Right lobe of liver (tissue), 4 donors: ENCODE results near the gene GNRH2.

Source experiments
- POLR2A ChIP-seq: fragments of 450-650 bp; IDR thresholded peaks from one replicate; pipeline ENCODE4 v1.6.1; 2017; ENCODE audit warnings: antibody characterized with exemption, mild to moderate bottlenecking
- TF ChIP-seq, protein P1 (sequence below), 4 donors: fragments of 200-600 bp in 3 of 4; fragments of 450-650 bp in 1 of 4; IDR thresholded peaks; one replicate each; pipeline versions ENCODE4 v1.5.1 to v1.8.0; 2016 to 2022; ENCODE audit warnings: antibody characterized with exemption in 4 of 4, mild to moderate bottlenecking in 2 of 4
- donor health status: DM: no; HTN: no; CAD: no.
- donor health status: DM: no; HTN: no; CAD: no.
- donor health status: DM: no; HTN: yes; CAD: no.

DNA sequence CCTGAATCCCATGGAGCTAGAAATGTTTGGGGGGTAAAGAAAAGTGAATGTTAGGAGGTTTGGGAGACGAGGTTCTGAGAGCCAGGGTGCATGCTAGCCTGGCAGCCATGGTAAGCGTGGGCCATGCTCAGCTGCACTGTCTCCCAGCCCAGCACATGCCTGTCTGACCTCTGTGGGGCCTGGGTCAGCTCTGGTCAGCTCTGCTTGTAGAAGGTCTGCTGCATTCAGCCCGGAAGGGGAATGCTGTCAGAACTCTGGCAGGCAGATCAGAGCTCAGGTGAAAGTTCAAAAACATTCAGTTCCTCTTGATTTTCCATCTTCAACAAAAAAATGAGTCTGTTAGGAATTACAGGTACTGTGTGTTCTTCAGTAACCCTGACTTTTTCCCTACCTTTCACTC is 5.8 kb upstream of the GNRH2 start:
- no peak for TF ChIP-seq POLR2A
- TF ChIP-seq, protein P1, sequence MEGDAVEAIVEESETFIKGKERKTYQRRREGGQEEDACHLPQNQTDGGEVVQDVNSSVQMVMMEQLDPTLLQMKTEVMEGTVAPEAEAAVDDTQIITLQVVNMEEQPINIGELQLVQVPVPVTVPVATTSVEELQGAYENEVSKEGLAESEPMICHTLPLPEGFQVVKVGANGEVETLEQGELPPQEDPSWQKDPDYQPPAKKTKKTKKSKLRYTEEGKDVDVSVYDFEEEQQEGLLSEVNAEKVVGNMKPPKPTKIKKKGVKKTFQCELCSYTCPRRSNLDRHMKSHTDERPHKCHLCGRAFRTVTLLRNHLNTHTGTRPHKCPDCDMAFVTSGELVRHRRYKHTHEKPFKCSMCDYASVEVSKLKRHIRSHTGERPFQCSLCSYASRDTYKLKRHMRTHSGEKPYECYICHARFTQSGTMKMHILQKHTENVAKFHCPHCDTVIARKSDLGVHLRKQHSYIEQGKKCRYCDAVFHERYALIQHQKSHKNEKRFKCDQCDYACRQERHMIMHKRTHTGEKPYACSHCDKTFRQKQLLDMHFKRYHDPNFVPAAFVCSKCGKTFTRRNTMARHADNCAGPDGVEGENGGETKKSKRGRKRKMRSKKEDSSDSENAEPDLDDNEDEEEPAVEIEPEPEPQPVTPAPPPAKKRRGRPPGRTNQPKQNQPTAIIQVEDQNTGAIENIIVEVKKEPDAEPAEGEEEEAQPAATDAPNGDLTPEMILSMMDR (IDR thresholded peaks at IDR 0.05): no peak
